NB4 (cell line): ENCODE measurements around the gene SYNDIG1.

Experiments used
- CTCF ChIP-seq: IDR thresholded peaks from one replicate; pipeline ENCODE4 v1.5.1; 2012; ENCODE audit warnings: low read depth, low read length
- POLR2A ChIP-seq: IDR thresholded peaks from 2 replicates; pipeline ENCODE4 v1.6.1; 2011; ENCODE audit warnings: mild to moderate bottlenecking; ENCODE audit not compliant: insufficient read length; ENCODE audit errors: extremely low read depth

- no peak for TF ChIP-seq CTCF
- TF ChIP-seq POLR2A: no peak
These were observed 167.7 kb downstream of the SYNDIG1 start for GRCh38 chr20:24637087-24637486.
